K562 (cell line): Measurements from ENCODE around the gene ATP6V0A1. TPM values are rescaled to one million over a fixed set of nuclear protein-coding genes. Genes with fewer than 3 reads are reported as not detected.

Experiments used
- ATAC-seq: fragments of 200-7000 bp; cut with Tn5 transposase; 3 replicates; pipeline ENCODE4 v1.9.1; 2020; ENCODE audit warnings: moderate library complexity
- BruUV-seq: library from RNA; stranded (reverse); fragments of 400-500 nt; replicated peaks from 2 replicates; lab custom pipeline; 2021; lab: Mats Ljungman, UMichigan
- CTCF ChIA-PET: fragments of 300-600 bp; formaldehyde crosslinking; extraction: SDS; loops from one replicate; lab custom pipeline; 2021; ENCODE audit warnings: low intra/inter-chr PET ratio; lab: Yijun Ruan, JAX
- POLR2A ChIA-PET: fragments of 300-600, 350-650 bp; sonication (Branson Sonifier 250); formaldehyde crosslinking; extraction: SDS; loops from one replicate; lab custom pipeline; 2021; ENCODE audit warnings: antibody characterized with exemption, inconsistent platforms; lab: Yijun Ruan, JAX
- DNase-seq, 4 experiments: peaks; one replicate each; pipeline versions ENCODE4 v3.0.0 to v3.0.0-alpha.2; 2011 to 2018; ENCODE audit warnings: low spot score in 3 of 4, mixed read lengths in 3 of 4; ENCODE audit errors: extremely low read depth in 1 of 4
- FAIRE-seq: peaks from 2 replicates; lab custom pipeline; 2011; peaks lifted over from hg19 to GRCh38; lab: Jason Lieb, UNC
- H2AFZ ChIP-seq: 2 replicates; pipeline ENCODE4 v1.6.0; 2011; ENCODE audit warnings: low read depth, low read length, control low read depth, inconsistent platforms
- H3K27ac ChIP-seq: fragments of 200-600 bp; 3 replicates; pipeline ENCODE4 v1.8.0; 2011; ENCODE audit warnings: low read depth, mild to moderate bottlenecking, control low read depth, inconsistent platforms, low read length, moderate library complexity, mixed read lengths; ENCODE audit errors: extremely low read depth
- H3K27me3 ChIP-seq, 2 experiments: fragments of 300-600 bp in 1 of 2; 2 replicates in 1 of 2; 3 replicates in 1 of 2; pipeline versions ENCODE4 v1.6.0 to v1.8.0; 2011; ENCODE audit warnings: inconsistent platforms in 2 of 2, low read length in 2 of 2, mild to moderate bottlenecking in 1 of 2, mixed read lengths in 1 of 2, moderate library complexity in 1 of 2; ENCODE audit not compliant: control insufficient read depth in 2 of 2, insufficient read depth in 2 of 2
- H3K36me3 ChIP-seq: fragments of 300-600 bp; 3 replicates; pipeline ENCODE4 v1.8.0; 2011; ENCODE audit warnings: mild to moderate bottlenecking, low read length, inconsistent platforms; ENCODE audit not compliant: control insufficient read depth, insufficient read depth
- H3K4me1 ChIP-seq, 2 experiments: fragments of 200-600 bp in 1 of 2; replicated peaks in 1 of 2; 2 replicates in 1 of 2; 3 replicates in 1 of 2; pipeline versions ENCODE4 v1.5.1 to v1.8.0; 2011; ENCODE audit warnings: inconsistent platforms in 2 of 2, low read length in 2 of 2, mild to moderate bottlenecking in 1 of 2, mixed read lengths in 1 of 2, moderate library complexity in 1 of 2; ENCODE audit not compliant: control insufficient read depth in 2 of 2, insufficient read depth in 2 of 2
- H3K4me2 ChIP-seq: 2 replicates; pipeline ENCODE4 v1.6.1; 2011; ENCODE audit warnings: low read length, control low read depth, inconsistent platforms, mixed read lengths; ENCODE audit not compliant: insufficient read depth
- H3K4me3 ChIP-seq: fragments of 200-600 bp; sonication (generic), shearing (Covaris generic); 2 replicates; pipeline ENCODE4 v1.5.1; 2016; ENCODE audit warnings: control low read depth, inconsistent platforms
- H3K79me2 ChIP-seq: fragments of 200-600 bp; 3 replicates; pipeline ENCODE4 v1.8.0; 2011; ENCODE audit warnings: low read length, inconsistent platforms; ENCODE audit not compliant: control insufficient read depth, insufficient read depth
- H3K9ac ChIP-seq, 2 experiments: 2 replicates each; pipeline versions ENCODE4 v1.6.0 to v1.6.1; 2011; ENCODE audit warnings: low read depth in 2 of 2, low read length in 2 of 2, control low read depth in 1 of 2, inconsistent platforms in 1 of 2, mild to moderate bottlenecking in 1 of 2, mixed read lengths in 1 of 2; ENCODE audit not compliant: insufficient read depth in 1 of 2
- H3K9me1 ChIP-seq: one replicate; pipeline ENCODE4 v1.6.0; 2011; ENCODE audit warnings: inconsistent platforms, mild to moderate bottlenecking, low read length, moderate library complexity; ENCODE audit not compliant: control insufficient read depth, insufficient read depth
- H3K9me3 ChIP-seq: replicated peaks from 2 replicates; pipeline ENCODE4 v1.5.1; 2011; ENCODE audit warnings: low read depth, low read length, inconsistent platforms; ENCODE audit not compliant: control insufficient read depth, insufficient read depth
- H4K20me1 ChIP-seq: replicated peaks from 2 replicates; pipeline ENCODE4 v1.6.1; 2011; ENCODE audit warnings: low read length, inconsistent platforms, mixed read lengths; ENCODE audit not compliant: control insufficient read depth, insufficient read depth
- GTF2E2 ChIP-seq: fragments of 200-800 bp; sonication (Bioruptor generic); IDR thresholded peaks from 2 replicates; pipeline ENCODE4 v1.6.1; 2016; ENCODE audit warnings: missing genetic modification characterization, missing compliant biosample characterization
- NBN ChIP-seq: fragments of 450-650 bp; IDR thresholded peaks from 2 replicates; pipeline ENCODE4 v1.6.1; 2016; ENCODE audit warnings: low read depth, mild to moderate bottlenecking
- NFIC ChIP-seq: fragments of 450-650 bp; IDR thresholded peaks from 2 replicates; pipeline ENCODE4 v1.6.1; 2017; ENCODE audit warnings: mild to moderate bottlenecking, inconsistent platforms
- NR2C2 ChIP-seq, 2 experiments: fragments of 200-800 bp in 1 of 2; sonication (Bioruptor generic) in 1 of 2; sonication (generic) in 1 of 2; formaldehyde crosslinking in 1 of 2; IDR thresholded peaks; 2 replicates each; pipeline versions ENCODE4 v1.6.1 to v1.8.0; 2016 to 2022; ENCODE audit warnings: mild to moderate bottlenecking in 1 of 2, missing compliant biosample characterization in 1 of 2, missing genetic modification characterization in 1 of 2, missing genetic modification reagents in 1 of 2
- RFX5 ChIP-seq: IDR thresholded peaks from 2 replicates; pipeline ENCODE4 v1.6.1; 2011; ENCODE audit warnings: low read depth, mild to moderate bottlenecking, improper control_type of control experiment, low read length
- ZNF347 ChIP-seq: fragments of 450-650 bp; formaldehyde crosslinking; IDR thresholded peaks from 2 replicates; pipeline ENCODE4 v1.4.0; 2020; ENCODE audit warnings: low read depth, mild to moderate bottlenecking, moderate library complexity
- ZNF589 ChIP-seq: fragments of 200-800 bp; sonication (Bioruptor generic); IDR thresholded peaks from 2 replicates; pipeline ENCODE4 v1.6.1; 2016; ENCODE audit warnings: low read depth, missing genetic modification characterization, missing compliant biosample characterization
- WGBS: fragments of 100-300 bp; shearing (Covaris generic); methylation state at CpG from one replicate; pipeline ENCODE4 v1.1.6; 2016; ENCODE audit warnings: low coverage, mixed read lengths; ENCODE audit not compliant: insufficient coverage; ENCODE audit errors: missing lambda C conversion rate; 5-methylcytosine and 5-hydroxymethylcytosine counted together
- in situ Hi-C: fragments of 300-500 bp; cut with MboI; formaldehyde crosslinking; loops from 4 replicates; pipeline ENCODE4 v1.15.0; 2018; ENCODE audit warnings: inconsistent platforms, mixed read lengths
- intact Hi-C: fragments of 100-400 bp; cut with micrococcal nuclease; formaldehyde crosslinking; loops from 2 replicates; pipeline ENCODE4 v1.14.2; 2022
- polyA plus RNA-seq, 8 experiments: library from polyadenylated mRNA; depleted of rRNA in 4 of 8; stranded (reverse) in 5 of 8; unstranded in 3 of 8; fragments of >200 nt; fragmentation: Nextera tagmentation in 2 of 8; fragmentation: Illumina TruSeq in 1 of 8; extraction: Ambion mirVana in 2 of 8; extraction: Trizol in 1 of 8; gene quantifications; 2 replicates each; pipeline versions ENCODE4 v1.2.1 to v1.2.3, GENCODE V29; 2011 to 2014; ENCODE audit warnings: inconsistent platforms in 1 of 8, missing spikeins in 1 of 8
- total RNA-seq, 7 experiments: library from RNA; depleted of rRNA in 6 of 7; stranded (reverse); fragments of >200 nt in 6 of 7; fragmentation: Illumina TruSeq in 2 of 7; extraction: Trizol in 2 of 7; gene quantifications; 2 replicates each; pipeline versions ENCODE4 v1.2.1 to v1.2.3, GENCODE V29; 2011 to 2021; ENCODE audit warnings: low replicate concordance in 1 of 7

The ATP6V0A1 gene
- total and polyA plus RNA-seq, 9 of the 15 experiments (the other 6 are each of a cell fraction or from before 2014, with no cell fraction given), result 11.8 to 158 (median 75.5) TPM

GRCh38 chr17:42409523-42410318, 49.0 kb upstream of the ATP6V0A1 start:
- no peak for FAIRE-seq
- DNase-seq, result no peak
- peaks cover 85% of the 10 kb centered on the region for H3K79me2 ChIP-seq
- H4K20me1 ChIP-seq, result 0 out of 2 replicates have a peak, but pooled peaks cover 2% of the 10 kb centered on the region
- ATAC-seq, result no peak
- in situ Hi-C loops, result loop anchor here (10.0 kb wide), 1 partner anchor 185 kb away; no protein-coding TSS in a partner anchor
- no TSS peak for BruUV-seq
- 46% methylated on average over 5 of the region's 5 CpGs for WGBS
- H3K27ac ChIP-seq, result peak overlapping the region; percentile 0; the same call in 2 of the 3 replicates
- peaks cover 34% of the 10 kb centered on the region; the same call in 2 of the 3 replicates for H3K36me3 ChIP-seq
- peaks cover 31 to 49% of the 10 kb centered on the region in 2 experiments for H3K4me1 ChIP-seq
- intact Hi-C loops, result loop anchor here (5.0 to 10.0 kb wide), 4 partner anchors 108 to 447 kb away; partner anchors contain the start of genes HCRT and KCNH4
- POLR2A ChIA-PET, result interaction anchor here (0.6 to 2.5 kb wide), 6 partner anchors 10 to 158 kb away, joined by 3 to 10 read pairs (median 4); no protein-coding TSS in a partner anchor
- H3K27me3 ChIP-seq, result no peaks in the 10 kb centered on the region
- H3K4me2 ChIP-seq, result no peak overlapping the region
- no peaks in the 10 kb centered on the region for H3K9me3 ChIP-seq
- CTCF ChIA-PET, result no interaction called here
- H2AFZ ChIP-seq, result no peak overlapping the region
- no peak for TF ChIP-seq NBN
- peak; percentile 38 for TF ChIP-seq NFIC
- no peak for TF ChIP-seq RFX5
- no peaks in the 10 kb centered on the region for H3K9me1 ChIP-seq
- H3K4me3 ChIP-seq, result no peak overlapping the region
- H3K9ac ChIP-seq, result no peak overlapping the region; a peak in 1 of 4 replicates

GRCh38 chr17:42410319-42410685, 48.4 kb upstream of the ATP6V0A1 start:
- in situ Hi-C loops (no loop called here), intact Hi-C loops (no loop called here)
- POLR2A ChIA-PET, result interaction anchor here (0.6 to 2.5 kb wide), 4 partner anchors 10 to 110 kb away, joined by 3 to 10 read pairs (median 4); no protein-coding TSS in a partner anchor
- 60% methylated on average over 5 of the region's 5 CpGs for WGBS
- Histone ChIP-seq H3K36me3 (peaks cover 34% of the 10 kb centered on the region; the same call in 2 of the 3 replicates), H3K9me3 (no peaks in the 10 kb centered on the region), H3K4me3 (no peak overlapping the region), H2AFZ (no peak overlapping the region), H3K4me1 (peaks cover 36 to 48% of the 10 kb centered on the region in 2 experiments), H4K20me1 (peaks cover 2% of the 10 kb centered on the region; the same call in 1 of the 2 replicates), H3K9ac (no peak overlapping the region; a peak in 1 of 4 replicates), H3K4me2 (no peak overlapping the region), H3K79me2 (peaks cover 88% of the 10 kb centered on the region), H3K9me1 (no peaks in the 10 kb centered on the region), H3K27ac (no peak overlapping the region), H3K27me3 (no peaks in the 10 kb centered on the region)
- BruUV-seq, result no TSS peak
- no peak for DNase-seq
- CTCF ChIA-PET, result no interaction called here
- no peak for FAIRE-seq
- no peak for ATAC-seq
- TF ChIP-seq NR2C2 (CRISPR knock-in tag; IDR thresholded peaks at IDR 0.05), result no peak
- TF ChIP-seq NR2C2 (tag; IDR thresholded peaks at IDR 0.05), result no peak
- TF ChIP-seq ZNF589 (CRISPR knock-in tag), result no peak
- TF ChIP-seq ZNF347 (CRISPR knock-in tag), result no peak
- no peak for TF ChIP-seq GTF2E2 (tag)
